Colonic mucosa (tissue), 4 donors: ENCODE results near the gene CDK5RAP1. TPM values are rescaled to one million over a fixed set of nuclear protein-coding genes. Genes with fewer than 3 reads are reported as not detected.
"Not testable (repeated sequence)": the region's sequence is repeated elsewhere in the genome, so short reads cannot be mapped to it uniquely, and the experiment has no call there.

Experiments
- DNase-seq: peaks from one replicate; pipeline ENCODE4 v3.0.0-alpha.2; 2020
- H3K27ac ChIP-seq: fragments of 200-600 bp; one replicate; pipeline ENCODE4 v1.8.0; 2021
- H3K27me3 ChIP-seq: fragments of 200-600 bp; one replicate; pipeline ENCODE4 v1.8.0; 2021
- H3K36me3 ChIP-seq: fragments of 200-600 bp; one replicate; pipeline ENCODE4 v1.8.0; 2021
- H3K4me1 ChIP-seq: fragments of 200-600 bp; one replicate; pipeline ENCODE4 v1.8.0; 2021; ENCODE audit warnings: mild to moderate bottlenecking
- H3K4me3 ChIP-seq: fragments of 200-600 bp; one replicate; pipeline ENCODE4 v1.8.0; 2021
- H3K9ac ChIP-seq, 2 donors: one replicate each; pipeline ENCODE4 v1.7.0; 2013; ENCODE audit warnings: control low read depth in 2 of 2, low read depth in 2 of 2, low read length in 2 of 2
- H3K9me3 ChIP-seq: fragments of 200-600 bp; one replicate; pipeline ENCODE4 v1.8.0; 2021
- intact Hi-C: fragments of 100-400 bp; cut with DNase I; formaldehyde crosslinking; loops from one replicate; pipeline ENCODE4 v1.14.1; 2022
- total RNA-seq, 2 donors: library from RNA; stranded (reverse); fragmentation: NEBNext Ultra II Directional in 1 of 2; extraction: Animal tissue kit (Norgen Biotek cat#: 25700) in 1 of 2; gene quantifications; one replicate each; pipeline ENCODE4 v1.2.1, GENCODE V29; 2021
- TF ChIP-seq, protein P1 (sequence below): fragments of 200-600 bp; IDR thresholded peaks from one replicate; pipeline ENCODE4 v1.8.0; 2022; ENCODE audit warnings: antibody characterized with exemption, mild to moderate bottlenecking
- donor health status: healthy.
- donor health status: DM: no; HTN: no; CAD: no.
- donor health status: DM: no; HTN: no; CAD: no.

Gene CDK5RAP1
- total RNA-seq, 2 donors from 2014 or later = 18.2 to 31.0 TPM

DNA sequence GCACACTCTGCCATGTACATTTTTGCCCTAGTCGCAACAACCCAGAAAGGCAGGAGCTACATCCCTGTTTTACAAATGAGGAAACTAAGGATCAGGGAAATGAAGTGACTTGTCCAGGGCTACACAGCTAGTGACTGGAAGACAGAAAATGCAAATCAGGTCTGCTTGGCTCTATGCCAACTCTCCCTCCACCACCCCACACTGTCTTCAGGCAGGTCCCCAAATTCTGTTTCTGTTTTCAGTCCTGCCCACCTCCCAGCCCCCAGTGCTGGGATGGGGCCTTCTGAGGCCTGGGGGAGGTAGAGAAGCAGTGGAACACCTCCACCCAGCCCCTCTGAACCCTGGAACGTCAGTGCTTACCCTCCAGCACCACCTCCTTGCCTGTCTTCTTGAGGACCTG is 37.2 kb upstream of the CDK5RAP1 start:
- Histone ChIP-seq H3K4me3 (no peak overlapping the region), H3K36me3 (no peaks in the 10 kb centered on the region), H3K9me3 (no peaks in the 10 kb centered on the region), H3K27ac (no peak overlapping the region), H3K27me3 (no peaks in the 10 kb centered on the region), H3K4me1 (no peaks in the 10 kb centered on the region), H3K9ac (no peak overlapping the region)
- DNase-seq = no peak
- TF ChIP-seq, protein P1, sequence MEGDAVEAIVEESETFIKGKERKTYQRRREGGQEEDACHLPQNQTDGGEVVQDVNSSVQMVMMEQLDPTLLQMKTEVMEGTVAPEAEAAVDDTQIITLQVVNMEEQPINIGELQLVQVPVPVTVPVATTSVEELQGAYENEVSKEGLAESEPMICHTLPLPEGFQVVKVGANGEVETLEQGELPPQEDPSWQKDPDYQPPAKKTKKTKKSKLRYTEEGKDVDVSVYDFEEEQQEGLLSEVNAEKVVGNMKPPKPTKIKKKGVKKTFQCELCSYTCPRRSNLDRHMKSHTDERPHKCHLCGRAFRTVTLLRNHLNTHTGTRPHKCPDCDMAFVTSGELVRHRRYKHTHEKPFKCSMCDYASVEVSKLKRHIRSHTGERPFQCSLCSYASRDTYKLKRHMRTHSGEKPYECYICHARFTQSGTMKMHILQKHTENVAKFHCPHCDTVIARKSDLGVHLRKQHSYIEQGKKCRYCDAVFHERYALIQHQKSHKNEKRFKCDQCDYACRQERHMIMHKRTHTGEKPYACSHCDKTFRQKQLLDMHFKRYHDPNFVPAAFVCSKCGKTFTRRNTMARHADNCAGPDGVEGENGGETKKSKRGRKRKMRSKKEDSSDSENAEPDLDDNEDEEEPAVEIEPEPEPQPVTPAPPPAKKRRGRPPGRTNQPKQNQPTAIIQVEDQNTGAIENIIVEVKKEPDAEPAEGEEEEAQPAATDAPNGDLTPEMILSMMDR = no peak
- intact Hi-C loops = no loop called here

GRCh38 chr20:33437141-33437911 is 36.0 kb upstream of the CDK5RAP1 start:
- no peaks in the 10 kb centered on the region for H3K4me1 ChIP-seq
- no peak overlapping the region for H3K27ac ChIP-seq
- H3K9me3 ChIP-seq = no peaks in the 10 kb centered on the region
- no peak overlapping the region for H3K9ac ChIP-seq
- TF ChIP-seq, protein P1 = no peak
- no peaks in the 10 kb centered on the region for H3K27me3 ChIP-seq
- no peak overlapping the region for H3K4me3 ChIP-seq
- H3K36me3 ChIP-seq = no peaks in the 10 kb centered on the region
- DNase-seq = no peak
- intact Hi-C loops = no loop called here

DNA sequence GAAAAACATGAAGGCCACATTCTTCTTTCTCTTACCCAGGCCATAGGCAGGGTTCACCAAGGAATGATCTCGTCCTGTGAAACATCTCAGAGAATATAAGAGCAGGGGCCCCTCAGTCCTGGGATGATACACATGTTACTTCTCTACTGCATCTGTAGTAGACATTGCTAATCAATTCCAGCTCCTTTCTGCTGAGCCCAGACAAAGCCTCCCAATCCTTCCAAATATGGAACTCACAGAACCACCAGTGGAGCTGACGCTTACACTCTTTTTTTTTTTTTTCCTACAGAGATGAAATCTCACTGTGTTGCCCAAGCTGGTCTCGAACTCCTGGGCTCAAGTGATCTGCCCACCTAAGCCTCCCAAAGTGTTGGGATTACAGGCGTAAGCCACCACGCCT is 33.1 kb upstream of the CDK5RAP1 start:
- H3K4me3 ChIP-seq = no peak overlapping the region
- intact Hi-C loops = no loop called here
- DNase-seq = no peak
- H3K9ac ChIP-seq = no peak overlapping the region
- TF ChIP-seq, protein P1 = no peak
- H3K27ac ChIP-seq = no peak overlapping the region
- no peaks in the 10 kb centered on the region for H3K27me3 ChIP-seq
- no peaks in the 10 kb centered on the region for H3K9me3 ChIP-seq
- H3K36me3 ChIP-seq = no peaks in the 10 kb centered on the region
- H3K4me1 ChIP-seq = no peaks in the 10 kb centered on the region

DNA sequence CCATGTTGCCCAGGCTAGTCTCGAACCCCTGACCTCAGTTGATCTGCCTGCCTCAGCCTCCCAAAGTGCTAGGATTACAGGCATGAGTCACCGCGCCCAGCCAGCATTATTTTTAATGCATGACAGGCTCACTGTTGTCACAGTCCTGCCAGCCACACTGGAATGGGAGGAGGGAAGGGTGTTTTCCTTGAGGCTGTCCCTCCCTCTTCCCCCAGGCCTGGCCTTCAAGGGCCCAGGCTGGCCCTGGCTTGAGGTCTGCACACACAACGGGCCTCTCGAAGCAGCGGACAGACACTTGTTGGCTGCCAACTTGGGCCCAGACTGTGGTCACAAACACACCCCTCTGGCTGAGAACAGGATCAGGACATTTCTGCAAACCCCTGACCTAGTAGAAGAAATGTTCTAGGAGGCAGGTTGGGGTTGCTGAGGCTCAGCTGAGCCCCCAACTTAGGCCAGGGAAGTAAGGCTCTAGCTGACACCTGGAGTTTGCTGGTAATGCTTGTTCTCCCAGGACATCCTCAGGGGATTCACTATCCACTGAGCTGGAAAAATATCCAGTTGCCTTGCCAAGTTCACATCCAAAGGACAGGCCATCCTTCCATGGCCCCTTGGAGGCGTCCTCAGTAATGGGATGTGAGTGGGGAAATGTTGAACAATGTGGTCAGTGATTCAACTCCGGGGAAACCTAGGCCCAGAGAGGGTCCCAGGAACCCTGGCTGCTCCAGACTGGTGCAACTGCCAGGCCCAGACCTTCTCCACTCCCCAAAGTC is 32.3 kb upstream of the CDK5RAP1 start:
- H3K27me3 ChIP-seq = no peaks in the 10 kb centered on the region
- no peaks in the 10 kb centered on the region for H3K36me3 ChIP-seq
- H3K9ac ChIP-seq = no peak overlapping the region
- H3K27ac ChIP-seq = no peak overlapping the region
- TF ChIP-seq, protein P1 = no peak
- DNase-seq = no peak
- H3K9me3 ChIP-seq = no peaks in the 10 kb centered on the region
- no peaks in the 10 kb centered on the region for H3K4me1 ChIP-seq
- H3K4me3 ChIP-seq = no peak overlapping the region
- intact Hi-C loops = no loop called here

DNA sequence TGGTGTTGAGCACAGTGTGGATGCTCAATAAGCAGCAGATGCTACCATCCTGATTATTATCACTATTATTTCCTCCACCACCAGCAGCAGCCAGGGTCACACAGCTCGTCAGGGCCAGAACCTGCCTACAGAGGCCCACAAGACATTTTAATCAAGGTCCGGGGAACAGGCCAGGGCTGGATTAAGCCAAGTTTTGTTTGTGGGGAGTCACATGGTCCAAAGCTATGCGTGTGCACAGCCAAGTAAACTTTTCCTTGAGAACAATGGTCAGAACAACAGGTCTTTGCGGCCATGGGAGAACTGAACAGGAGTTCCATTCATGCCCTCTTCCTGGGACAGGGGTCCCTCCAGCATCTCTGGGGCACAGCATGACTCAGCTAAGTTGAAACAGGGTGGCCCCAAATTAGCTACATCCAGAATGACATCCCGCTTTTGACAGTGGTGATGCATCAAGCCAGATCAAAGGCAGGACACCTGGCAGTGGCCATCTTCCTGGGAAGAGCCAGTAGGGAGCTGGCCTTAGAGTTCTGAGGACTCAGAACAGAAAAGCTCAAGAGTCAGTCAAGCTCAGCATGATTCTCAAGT is 30.6 kb upstream of the CDK5RAP1 start:
- H3K4me3 ChIP-seq = no peak overlapping the region
- no peak for DNase-seq
- H3K27me3 ChIP-seq = no peaks in the 10 kb centered on the region
- no peak overlapping the region for H3K27ac ChIP-seq
- H3K4me1 ChIP-seq = no peaks in the 10 kb centered on the region
- H3K9ac ChIP-seq = no peak overlapping the region
- no peaks in the 10 kb centered on the region for H3K36me3 ChIP-seq
- intact Hi-C loops = no loop called here
- H3K9me3 ChIP-seq = no peaks in the 10 kb centered on the region
- TF ChIP-seq, protein P1 = no peak

DNA sequence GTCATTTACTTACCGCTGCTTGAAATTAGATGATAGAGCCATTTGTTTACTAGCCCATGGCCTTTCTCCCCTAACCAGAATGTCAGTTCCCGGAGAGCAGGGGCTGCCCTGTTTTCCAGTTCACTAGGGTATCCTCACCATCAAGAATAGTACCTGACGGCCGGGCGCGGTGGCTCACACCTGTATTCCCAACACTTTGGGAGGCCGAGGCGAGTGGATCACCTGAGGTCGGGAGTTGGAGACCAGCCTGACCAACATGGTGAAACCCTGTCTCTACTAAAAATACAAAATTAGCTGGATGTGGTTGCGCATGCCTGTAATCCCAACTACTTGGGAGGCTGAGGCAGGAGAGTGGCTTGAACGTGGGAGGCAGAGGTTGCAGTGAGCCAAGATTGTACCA is 22.6 kb upstream of the CDK5RAP1 start:
- H3K4me3 ChIP-seq, H3K27me3 ChIP-seq, DNase-seq, H3K4me1 ChIP-seq, intact Hi-C loops, H3K9me3 ChIP-seq, H3K36me3 ChIP-seq, H3K9ac ChIP-seq, H3K27ac ChIP-seq: not testable (repeated sequence)
